ENCODE results near the gene ABHD16B. TPM values are rescaled to one million over a fixed set of nuclear protein-coding genes. Genes with fewer than 3 reads are reported as not detected.

Gene ABHD16B
- total RNA-seq, 4 donors from 2014 or later: not detected

DNA sequence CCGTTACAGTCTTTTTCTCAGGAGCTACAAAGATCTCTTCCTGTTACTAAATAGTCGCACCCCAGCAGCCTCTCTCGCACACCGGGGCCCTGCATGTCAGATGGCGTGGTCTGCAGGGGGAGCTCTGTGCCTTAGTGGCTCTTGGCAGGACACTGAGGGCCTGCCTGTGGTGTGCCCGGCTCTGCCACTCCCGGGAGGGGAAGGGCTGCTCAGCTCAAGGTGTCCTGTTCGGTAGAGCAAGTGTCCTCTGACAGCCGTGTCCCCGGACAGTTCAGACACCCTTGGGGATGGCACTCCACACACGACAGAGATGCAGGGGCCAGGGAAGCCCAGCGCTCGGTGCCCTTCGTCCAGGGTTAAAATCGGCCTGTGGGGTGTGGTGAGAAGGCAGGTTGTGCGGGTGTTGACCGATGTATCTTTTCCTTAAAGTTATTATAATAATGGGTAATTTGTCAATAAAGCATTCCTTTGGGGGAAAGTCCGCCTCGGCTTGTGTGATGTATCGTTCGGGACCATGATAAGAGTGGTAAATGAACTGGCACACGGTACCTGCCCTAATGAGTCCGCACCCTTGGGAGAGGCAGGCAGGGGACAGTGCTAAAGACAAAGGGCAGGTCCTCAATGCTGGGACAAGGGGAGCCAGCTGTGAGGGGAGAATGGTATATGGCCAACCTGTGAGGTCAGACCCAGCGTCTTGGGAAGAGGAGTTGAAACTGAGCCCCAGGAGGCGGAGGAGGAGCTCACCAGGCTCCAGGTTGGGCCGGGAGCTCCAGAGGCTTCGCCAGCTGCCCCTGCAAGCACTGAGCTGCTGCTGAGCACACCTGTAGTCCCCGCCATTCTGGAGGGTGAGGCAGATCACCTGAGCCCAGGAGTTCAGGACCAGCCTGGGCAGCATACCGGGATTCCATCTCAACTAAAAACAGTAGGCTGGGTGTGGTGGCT is 30.0 kb downstream of the ABHD16B start:
- ATAC-seq: no peak
- Histone ChIP-seq H3K9me3 (no peaks in the 10 kb centered on the region), H3K36me3 (peaks cover 0 to 63% of the 10 kb centered on the region in 2 donors), H3K4me3 (no peak overlapping the region), H3K27ac (no peak overlapping the region), H3K4me1 (peaks cover 0 to 18% (median 3%) of the 10 kb centered on the region in 3 donors), H3K27me3 (no peaks in the 10 kb centered on the region)
- TF ChIP-seq POLR2AphosphoS5 (IDR thresholded peaks at IDR 0.05) (no peak), EP300 (IDR thresholded peaks at IDR 0.05) (no peak), POLR2A (IDR thresholded peaks at IDR 0.05) (no peak)
- TF ChIP-seq, protein P1, sequence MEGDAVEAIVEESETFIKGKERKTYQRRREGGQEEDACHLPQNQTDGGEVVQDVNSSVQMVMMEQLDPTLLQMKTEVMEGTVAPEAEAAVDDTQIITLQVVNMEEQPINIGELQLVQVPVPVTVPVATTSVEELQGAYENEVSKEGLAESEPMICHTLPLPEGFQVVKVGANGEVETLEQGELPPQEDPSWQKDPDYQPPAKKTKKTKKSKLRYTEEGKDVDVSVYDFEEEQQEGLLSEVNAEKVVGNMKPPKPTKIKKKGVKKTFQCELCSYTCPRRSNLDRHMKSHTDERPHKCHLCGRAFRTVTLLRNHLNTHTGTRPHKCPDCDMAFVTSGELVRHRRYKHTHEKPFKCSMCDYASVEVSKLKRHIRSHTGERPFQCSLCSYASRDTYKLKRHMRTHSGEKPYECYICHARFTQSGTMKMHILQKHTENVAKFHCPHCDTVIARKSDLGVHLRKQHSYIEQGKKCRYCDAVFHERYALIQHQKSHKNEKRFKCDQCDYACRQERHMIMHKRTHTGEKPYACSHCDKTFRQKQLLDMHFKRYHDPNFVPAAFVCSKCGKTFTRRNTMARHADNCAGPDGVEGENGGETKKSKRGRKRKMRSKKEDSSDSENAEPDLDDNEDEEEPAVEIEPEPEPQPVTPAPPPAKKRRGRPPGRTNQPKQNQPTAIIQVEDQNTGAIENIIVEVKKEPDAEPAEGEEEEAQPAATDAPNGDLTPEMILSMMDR (IDR thresholded peaks at IDR 0.05): no peak
- WGBS, 2 donors (ENCODE audit: low coverage in 1 of 2): 82 to 85% methylated on average over 5 to 11 of the region's 29 CpGs

DNA sequence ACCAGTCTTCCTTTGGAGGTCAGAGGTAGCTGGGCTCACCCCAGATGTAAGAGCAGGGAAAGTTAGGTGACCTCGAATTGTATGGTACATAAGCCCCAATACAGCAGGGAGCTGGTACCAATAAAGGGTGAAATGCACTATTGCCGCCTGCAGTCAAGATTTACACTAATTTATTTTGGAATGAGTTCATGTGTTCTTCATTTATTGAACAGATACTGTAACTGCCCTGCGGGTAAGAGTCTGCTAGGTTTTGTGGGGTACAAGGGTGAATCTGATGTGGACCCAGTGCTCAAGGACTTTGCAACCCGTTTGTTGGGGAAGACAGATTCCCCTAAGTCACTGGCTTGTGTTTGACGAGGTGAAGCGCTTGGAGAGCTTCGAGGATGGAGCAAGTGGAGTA is 31.1 kb downstream of the ABHD16B start:
- Histone ChIP-seq H3K4me3 (no peak overlapping the region), H3K36me3 (peaks cover 0 to 53% of the 10 kb centered on the region in 2 donors), H3K4me1 (peaks cover 0 to 28% (median 12%) of the 10 kb centered on the region in 3 donors), H3K27me3 (no peaks in the 10 kb centered on the region), H3K9me3 (no peaks in the 10 kb centered on the region), H3K27ac (no peak overlapping the region)
- TF ChIP-seq EP300 (IDR thresholded peaks at IDR 0.05) (no peak), POLR2A (IDR thresholded peaks at IDR 0.05) (no peak), POLR2AphosphoS5 (IDR thresholded peaks at IDR 0.05) (no peak)
- 67 to 97% methylated on average over 6 of the region's 7 CpGs for WGBS, 2 donors (ENCODE audit: low coverage in 1 of 2)
- ATAC-seq: no peak

DNA sequence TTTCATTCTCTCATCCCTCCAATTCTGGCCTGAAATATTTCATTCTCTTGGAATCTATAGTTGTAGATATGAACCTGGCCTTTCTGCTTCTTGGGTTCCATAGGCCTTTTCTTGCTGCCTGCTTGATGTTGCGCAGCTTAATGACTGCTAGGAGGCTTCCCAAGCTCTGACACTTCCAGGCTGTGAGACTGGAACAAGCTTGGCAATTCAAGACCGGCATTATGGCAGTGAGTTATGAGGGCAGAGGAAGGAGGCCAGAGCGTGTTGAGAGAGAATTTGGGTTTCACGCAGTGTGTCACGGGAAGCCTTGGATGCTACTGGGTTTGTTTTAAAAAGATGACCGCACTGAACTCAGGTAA is 32.7 kb downstream of the ABHD16B start:
- 7 to 21% methylated on average over 4 of the region's 6 CpGs for WGBS, 2 donors (ENCODE audit: low coverage in 1 of 2)
- Histone ChIP-seq H3K36me3 (peaks cover 0 to 37% of the 10 kb centered on the region in 2 donors), H3K4me3 (peak overlapping the region in 1 of 2 donors; percentile 65), H3K27me3 (no peaks in the 10 kb centered on the region), H3K4me1 (peaks cover 0 to 42% (median 15%) of the 10 kb centered on the region in 3 donors), H3K27ac (peak overlapping the region in 3 of 4 donors; percentile 79 to 87 (median 84)), H3K9me3 (no peaks in the 10 kb centered on the region)
- no peak for ATAC-seq
- TF ChIP-seq, protein P1 (IDR thresholded peaks at IDR 0.05): no peak
- TF ChIP-seq POLR2AphosphoS5 (IDR thresholded peaks at IDR 0.05) (no peak), POLR2A (IDR thresholded peaks at IDR 0.05) (no peak), EP300 (IDR thresholded peaks at IDR 0.05) (no peak)

DNA sequence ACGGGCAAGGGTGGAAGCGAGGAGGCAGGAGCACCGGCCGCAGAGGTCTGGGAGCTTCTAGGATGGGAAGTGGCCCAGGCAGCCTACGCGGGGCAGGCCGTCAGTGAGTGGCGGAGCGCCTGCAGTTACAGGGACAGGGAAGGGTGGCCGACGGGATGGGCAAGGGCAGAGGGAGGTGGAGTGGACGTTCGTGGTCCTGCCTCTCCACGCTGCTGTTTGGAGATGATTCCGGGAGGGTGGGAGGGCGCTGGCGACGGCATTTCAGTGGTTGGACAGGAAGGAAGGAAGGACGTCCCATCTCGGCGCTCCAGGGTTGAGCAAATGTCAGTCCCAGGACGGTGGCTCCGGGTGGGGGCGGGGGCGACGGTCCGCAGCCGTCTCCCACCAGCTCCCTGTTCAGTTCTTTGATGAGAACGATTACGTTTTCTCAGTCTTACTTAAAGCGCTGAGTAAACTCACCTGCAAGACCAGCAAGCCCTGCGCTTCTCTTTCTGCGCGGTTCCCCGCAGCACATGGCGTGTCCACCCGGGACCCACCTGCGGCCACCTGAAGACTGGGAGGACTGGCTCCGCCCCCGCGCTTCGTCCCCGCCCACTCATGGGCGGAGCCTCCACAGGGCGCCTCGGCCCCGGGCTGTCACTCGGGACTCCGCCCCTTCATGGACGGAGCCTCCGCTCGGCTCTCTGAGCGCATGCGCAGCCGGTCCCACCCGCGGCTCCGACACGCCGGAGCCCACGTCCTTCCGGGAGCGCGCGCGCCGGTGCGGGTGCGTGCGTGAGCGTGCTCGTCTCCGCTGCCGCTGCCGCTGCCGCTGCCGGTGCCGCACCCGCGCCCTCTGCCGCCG is 33.3 kb downstream of the ABHD16B start, which contains the start of gene DNAJC5:
Gene DNAJC5, plus strand, starts transcription at position 769 of the 844 bp plus-strand sequence. CDS start 33,220 bp downstream, outside the sequence.
- peaks cover 0 to 31% of the 10 kb centered on the region in 2 donors for H3K36me3 ChIP-seq
- no peaks in the 10 kb centered on the region for H3K9me3 ChIP-seq
- H3K27me3 ChIP-seq: no peaks in the 10 kb centered on the region
- WGBS, 2 donors (ENCODE audit: low coverage in 1 of 2): 0 to 8% methylated on average over 11 to 13 of the region's 82 CpGs
- no peak for TF ChIP-seq POLR2AphosphoS5 (IDR thresholded peaks at IDR 0.05)
- peak; percentile 46 to 52 for TF ChIP-seq POLR2A (IDR thresholded peaks at IDR 0.05)
- no peak for TF ChIP-seq EP300 (IDR thresholded peaks at IDR 0.05)
- TF ChIP-seq, protein P1 (IDR thresholded peaks at IDR 0.05): no peak
- H3K27ac ChIP-seq: peak within 1 kb of the TSS; percentile 7 to 87 (median 82)
- H3K4me1 ChIP-seq: peaks cover 0 to 45% (median 15%) of the 10 kb centered on the region in 3 donors
- peak; percentile 97 for ATAC-seq
- H3K4me3 ChIP-seq: peak within 1 kb of the TSS; percentile 49 to 65
